Glutamatergic neuron (in vitro differentiated cells): Measurements from ENCODE around the gene TMEM238. TPM values are rescaled to one million over a fixed set of nuclear protein-coding genes. Genes with fewer than 3 reads are reported as not detected.

Experiments used
- DNase-seq: peaks from one replicate; pipeline ENCODE4 v3.0.0; 2022
- H3K27ac Mint-ChIP-seq: one replicate; pipeline ENCODE4 v1.8.0; 2020; ENCODE audit warnings: mild to moderate bottlenecking, mixed read lengths, inconsistent platforms; ENCODE audit not compliant: unreplicated experiment
- H3K27me3 Mint-ChIP-seq: one replicate; pipeline ENCODE4 v1.8.0; 2020; ENCODE audit warnings: mild to moderate bottlenecking, moderate library complexity, mixed read lengths, inconsistent platforms; ENCODE audit not compliant: unreplicated experiment
- H3K36me3 Mint-ChIP-seq: one replicate; pipeline ENCODE4 v1.8.0; 2020; ENCODE audit warnings: mild to moderate bottlenecking, mixed read lengths, inconsistent platforms; ENCODE audit not compliant: unreplicated experiment
- H3K4me1 Mint-ChIP-seq: one replicate; pipeline ENCODE4 v1.8.0; 2020; ENCODE audit warnings: mild to moderate bottlenecking, low read depth, mixed read lengths, inconsistent platforms; ENCODE audit not compliant: unreplicated experiment
- H3K4me3 Mint-ChIP-seq: one replicate; pipeline ENCODE4 v1.8.0; 2020; ENCODE audit warnings: mild to moderate bottlenecking, mixed read lengths, inconsistent platforms; ENCODE audit not compliant: unreplicated experiment
- H3K9me3 Mint-ChIP-seq: one replicate; pipeline ENCODE4 v1.8.0; 2020; ENCODE audit warnings: mild to moderate bottlenecking, moderate library complexity, mixed read lengths, inconsistent platforms; ENCODE audit not compliant: unreplicated experiment
- CTCF ChIP-seq: fragments of 200-600 bp; sonication (generic); IDR thresholded peaks from one replicate; pipeline ENCODE4 v1.5.0; 2021; ENCODE audit not compliant: partially characterized antibody, unreplicated experiment
- total RNA-seq: library from RNA; stranded (reverse); fragmentation: NEBNext Ultra II Directional; extraction: Animal tissue kit (Norgen Biotek cat#: 25700); gene quantifications from one replicate; pipeline ENCODE4 v1.2.1, GENCODE V29; 2021; ENCODE audit not compliant: unreplicated experiment

TMEM238 gene
- total RNA-seq, 1 donor from 2014 or later = 1.3 TPM

GRCh38 chr19:55362990-55363716, 20.9 kb downstream of the TMEM238 start, which contains the start of gene GARIN5B:
GARIN5B (minus strand) TSS chr19:55363260; CDS start chr19:55363066, 194 bp downstream.
- Mint-ChIP-seq H3K36me3 (no peaks in the 10 kb centered on the region), H3K9me3 (peaks cover 5% of the 10 kb centered on the region), H3K27me3 (peaks cover 1% of the 10 kb centered on the region), H3K4me3 (no peak within 1 kb of the TSS), H3K27ac (no peak within 1 kb of the TSS), H3K4me1 (peaks cover 3% of the 10 kb centered on the region)
- no peak for TF ChIP-seq CTCF
- DNase-seq = no peak

GRCh38 chr19:55362174-55362989, 21.7 kb downstream of the TMEM238 start:
- peaks cover 1% of the 10 kb centered on the region for H3K27me3 Mint-ChIP-seq
- H3K4me3 Mint-ChIP-seq = no peak overlapping the region
- no peak overlapping the region for H3K27ac Mint-ChIP-seq
- H3K9me3 Mint-ChIP-seq = peaks cover 5% of the 10 kb centered on the region
- H3K36me3 Mint-ChIP-seq = no peaks in the 10 kb centered on the region
- peaks cover 3% of the 10 kb centered on the region for H3K4me1 Mint-ChIP-seq
- DNase-seq = no peak
- no peak for TF ChIP-seq CTCF

- peaks cover 1% of the 10 kb centered on the region for H3K27me3 Mint-ChIP-seq
- TF ChIP-seq CTCF = no peak
- H3K27ac Mint-ChIP-seq = no peak overlapping the region
- peaks cover 3% of the 10 kb centered on the region for H3K4me1 Mint-ChIP-seq
- peaks cover 3% of the 10 kb centered on the region for H3K9me3 Mint-ChIP-seq
- no peak for DNase-seq
- H3K36me3 Mint-ChIP-seq = no peaks in the 10 kb centered on the region
- no peak overlapping the region for H3K4me3 Mint-ChIP-seq
Observed at GRCh38 chr19:55360902-55361301, 23.2 kb downstream of the TMEM238 start.

- Mint-ChIP-seq H3K4me3 (no peak overlapping the region), H3K27ac (no peak overlapping the region), H3K4me1 (peaks cover 3% of the 10 kb centered on the region), H3K27me3 (peaks cover 4% of the 10 kb centered on the region), H3K36me3 (no peaks in the 10 kb centered on the region), H3K9me3 (peaks cover 3% of the 10 kb centered on the region)
- no peak for TF ChIP-seq CTCF
- DNase-seq = no peak
Observed at GRCh38 chr19:55358943-55359908, 24.9 kb downstream of the TMEM238 start.
